GM12875 (cell line): ENCODE measurements around the gene IER2.

Source experiments
- H3K4me3 ChIP-seq: one replicate; pipeline ENCODE4 v1.5.1; 2011; ENCODE audit warnings: low read depth, low read length, control low read depth
- TF ChIP-seq, protein P1 (sequence below): IDR thresholded peaks from 2 replicates; pipeline ENCODE4 v1.5.1; 2011; ENCODE audit warnings: low read depth, mild to moderate bottlenecking, control low read depth, inconsistent platforms, low read length, moderate library complexity, borderline replicate concordance; ENCODE audit not compliant: insufficient read depth

The IER2 gene

DNA sequence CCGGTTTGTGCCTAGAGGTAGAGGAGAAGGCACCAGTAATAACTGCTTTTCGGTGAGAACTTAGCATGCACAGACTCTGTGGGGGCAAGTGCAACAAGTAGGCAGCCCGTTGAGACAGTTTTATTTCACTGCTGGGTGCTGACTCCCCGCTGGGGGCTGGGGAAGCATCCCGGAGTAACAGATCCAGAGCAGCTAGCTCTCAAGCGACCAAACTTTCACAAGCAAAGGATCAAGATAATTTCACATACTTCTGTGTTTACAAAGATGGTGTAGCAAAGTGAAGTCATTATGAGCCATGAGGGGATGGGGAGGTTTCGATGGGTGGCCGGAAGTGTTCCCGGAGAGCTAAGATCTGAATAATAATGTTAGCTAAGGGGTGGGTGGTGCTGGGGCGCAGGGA, 29.4 kb upstream of the IER2 start:
- TF ChIP-seq, protein P1, sequence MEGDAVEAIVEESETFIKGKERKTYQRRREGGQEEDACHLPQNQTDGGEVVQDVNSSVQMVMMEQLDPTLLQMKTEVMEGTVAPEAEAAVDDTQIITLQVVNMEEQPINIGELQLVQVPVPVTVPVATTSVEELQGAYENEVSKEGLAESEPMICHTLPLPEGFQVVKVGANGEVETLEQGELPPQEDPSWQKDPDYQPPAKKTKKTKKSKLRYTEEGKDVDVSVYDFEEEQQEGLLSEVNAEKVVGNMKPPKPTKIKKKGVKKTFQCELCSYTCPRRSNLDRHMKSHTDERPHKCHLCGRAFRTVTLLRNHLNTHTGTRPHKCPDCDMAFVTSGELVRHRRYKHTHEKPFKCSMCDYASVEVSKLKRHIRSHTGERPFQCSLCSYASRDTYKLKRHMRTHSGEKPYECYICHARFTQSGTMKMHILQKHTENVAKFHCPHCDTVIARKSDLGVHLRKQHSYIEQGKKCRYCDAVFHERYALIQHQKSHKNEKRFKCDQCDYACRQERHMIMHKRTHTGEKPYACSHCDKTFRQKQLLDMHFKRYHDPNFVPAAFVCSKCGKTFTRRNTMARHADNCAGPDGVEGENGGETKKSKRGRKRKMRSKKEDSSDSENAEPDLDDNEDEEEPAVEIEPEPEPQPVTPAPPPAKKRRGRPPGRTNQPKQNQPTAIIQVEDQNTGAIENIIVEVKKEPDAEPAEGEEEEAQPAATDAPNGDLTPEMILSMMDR, result no peak
- H3K4me3 ChIP-seq, result no peak overlapping the region

DNA sequence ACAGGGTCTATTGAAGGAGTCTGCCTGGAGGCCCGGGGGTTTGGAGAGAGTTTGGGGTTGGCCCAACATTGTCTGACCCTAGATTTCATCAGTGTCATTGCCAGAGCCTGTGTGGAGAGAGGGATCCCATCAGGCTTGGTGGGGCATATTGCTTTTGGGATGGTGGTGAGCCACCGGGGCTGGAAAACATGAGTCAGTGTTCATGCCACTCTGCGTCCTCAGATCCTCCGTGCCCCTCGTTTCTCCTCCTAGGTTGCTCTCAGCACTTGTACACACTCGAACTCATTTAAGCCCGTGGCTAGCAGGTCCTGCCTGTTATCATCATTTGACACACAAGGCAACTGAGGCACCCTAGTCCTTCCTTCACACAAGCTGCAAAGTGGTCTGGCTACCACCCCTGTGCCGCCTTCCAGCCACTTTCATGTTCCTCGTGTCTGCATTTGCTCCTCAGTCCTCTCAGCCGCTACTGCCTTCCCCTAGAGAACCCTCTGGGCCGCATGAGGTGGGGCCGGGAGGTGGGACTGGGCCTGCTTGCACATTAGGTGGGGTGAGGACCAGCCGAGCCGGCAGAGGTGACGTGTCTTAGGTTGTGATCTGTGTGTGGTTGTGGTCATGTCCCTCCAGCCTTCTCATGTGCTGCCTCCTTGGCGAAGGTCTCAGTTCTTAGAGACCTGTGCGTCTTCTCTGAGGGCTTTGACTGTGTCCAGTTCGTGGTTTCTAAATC, 28.5 kb upstream of the IER2 start:
- TF ChIP-seq, protein P1, result no peak
- H3K4me3 ChIP-seq, result no peak overlapping the region

DNA sequence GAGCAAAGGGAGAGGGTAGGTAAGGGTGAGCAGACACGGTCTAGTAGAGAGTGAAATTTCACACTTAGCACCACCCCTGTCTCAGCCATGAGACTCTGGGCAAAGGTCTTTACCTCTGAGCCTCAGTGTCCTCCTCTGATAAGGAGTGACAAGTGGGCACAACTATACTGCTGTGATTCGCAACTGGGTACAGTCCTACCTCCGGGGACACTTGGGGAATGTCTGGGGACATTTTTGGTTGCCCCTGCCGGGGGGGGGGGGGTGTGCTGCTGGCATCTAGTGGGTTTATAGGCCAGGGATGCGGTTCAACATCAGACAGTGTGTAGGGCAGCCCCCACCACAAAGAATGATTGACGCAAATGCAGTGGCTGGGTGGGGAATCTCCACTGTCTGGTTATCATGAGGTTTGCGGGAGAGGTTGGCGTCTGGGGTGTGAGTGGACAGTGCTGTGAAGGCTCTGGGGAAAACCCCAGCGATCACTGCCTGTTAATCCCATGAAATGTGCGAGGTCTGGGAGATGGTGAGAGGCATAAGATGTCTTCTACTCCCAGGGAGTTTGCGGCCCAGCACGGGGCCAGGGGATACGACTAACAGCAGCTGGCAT, 27.8 kb upstream of the IER2 start:
- no peak overlapping the region for H3K4me3 ChIP-seq
- TF ChIP-seq, protein P1, result no peak

DNA sequence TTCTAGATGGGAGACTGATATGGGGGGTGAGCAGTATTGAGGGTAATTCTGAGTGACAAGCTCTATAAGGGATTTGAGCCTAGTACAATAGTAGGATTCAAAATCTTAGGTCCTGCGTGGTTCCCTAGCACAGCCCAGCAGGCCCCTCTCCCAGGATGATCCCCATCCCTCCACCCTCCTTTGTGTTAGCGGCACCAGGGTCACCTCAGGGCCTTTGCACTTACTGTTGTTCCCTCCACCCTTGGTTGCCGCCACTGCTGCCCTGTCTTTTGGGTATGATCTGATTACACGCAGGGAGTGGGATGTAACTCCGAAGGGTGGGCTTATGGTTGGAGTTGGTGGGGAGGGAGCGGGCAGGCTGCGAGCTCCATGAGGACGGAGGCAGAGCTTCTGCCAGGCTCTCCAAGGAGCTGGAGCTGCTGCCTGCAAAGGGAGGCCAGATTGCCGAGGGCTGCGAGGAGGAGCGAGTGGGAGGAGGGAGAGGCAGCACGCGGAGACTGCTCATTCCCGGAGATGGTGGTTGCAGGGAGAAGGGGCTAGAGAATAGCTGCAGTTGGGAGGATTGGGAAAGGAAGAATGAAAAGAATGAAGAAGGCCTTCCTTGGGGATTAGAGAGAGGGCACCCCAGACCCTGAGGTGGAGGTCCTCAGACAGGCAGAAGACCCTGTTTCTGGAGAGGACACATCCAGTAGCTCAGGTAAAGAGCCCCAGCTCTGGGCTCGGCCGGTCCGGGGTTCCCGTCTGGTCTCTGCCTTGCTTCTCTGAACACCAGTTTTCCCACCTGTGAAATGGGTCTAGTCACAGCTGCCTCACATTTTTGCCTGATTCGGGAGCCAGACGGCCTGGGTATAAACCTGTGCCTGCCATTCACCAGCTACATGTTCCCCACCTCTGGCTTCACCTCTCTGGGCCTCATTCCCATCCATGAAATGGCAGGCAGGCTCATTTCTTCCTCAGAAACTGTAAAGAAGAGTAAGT, 26.9 kb upstream of the IER2 start:
- H3K4me3 ChIP-seq, result no peak overlapping the region
- TF ChIP-seq, protein P1, result no peak

DNA sequence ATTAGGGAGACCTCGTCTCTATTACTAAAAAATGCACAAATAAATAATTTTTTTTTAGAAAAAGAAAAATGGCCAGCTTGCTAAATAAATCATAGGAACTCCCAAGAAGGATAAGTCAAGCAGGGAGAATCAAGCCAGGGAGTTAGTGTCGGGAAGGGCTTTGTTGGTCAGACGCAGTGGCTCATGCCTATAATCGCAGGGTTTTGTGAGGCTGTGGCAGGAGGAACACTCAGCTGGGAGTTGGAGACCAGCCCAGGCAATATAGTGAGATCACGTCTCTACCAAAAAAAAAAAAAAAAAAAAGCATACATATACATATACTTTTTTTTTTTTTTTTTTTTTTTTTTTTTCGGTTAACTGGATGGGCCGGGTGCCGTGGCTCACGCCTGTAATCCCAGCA, 23.2 kb upstream of the IER2 start:
- TF ChIP-seq, protein P1, result no peak

DNA sequence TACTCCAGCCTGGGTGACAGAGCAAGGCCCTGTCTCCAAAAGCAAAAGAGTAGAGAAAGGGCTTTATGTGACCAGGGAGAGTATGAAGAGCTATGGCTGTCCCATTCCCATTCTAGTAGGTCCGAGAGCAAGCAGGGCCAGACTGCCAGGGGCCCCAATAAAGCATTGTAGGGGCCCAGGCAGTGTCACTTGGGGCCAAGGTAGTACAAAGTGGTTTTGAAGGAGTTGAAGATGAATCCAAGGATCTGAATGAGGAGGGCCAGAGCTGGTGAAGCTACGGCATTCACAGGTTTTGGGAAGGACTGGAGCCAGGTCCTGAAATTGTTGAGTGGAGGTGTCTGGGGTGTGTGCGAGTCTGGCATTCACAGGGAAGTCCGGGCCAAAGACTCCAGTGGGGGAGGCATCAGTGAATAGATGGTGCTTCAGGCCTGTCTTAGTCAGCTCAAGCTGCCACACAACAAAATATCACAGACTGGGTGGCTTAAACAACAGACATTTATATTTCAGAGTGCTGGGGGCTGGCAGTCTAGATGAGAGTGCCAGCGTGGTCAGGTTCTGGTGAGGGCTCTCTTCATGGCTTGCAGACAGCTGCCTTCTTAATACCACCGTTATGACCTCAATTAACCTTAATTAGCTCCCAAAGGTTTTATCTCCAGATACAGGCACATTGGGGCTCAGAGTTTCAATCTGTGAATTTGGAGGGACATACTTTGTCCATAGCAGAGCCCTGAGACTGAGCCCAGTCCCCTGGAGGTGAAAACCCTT, 22.2 kb upstream of the IER2 start:
- TF ChIP-seq, protein P1, result no peak
- no peak overlapping the region for H3K4me3 ChIP-seq

More for the DNA sequence above, 23.2 kb upstream of the IER2 start:
- no peak overlapping the region for H3K4me3 ChIP-seq
